GM21717 (cell line): Measurements from ENCODE around the gene RNU1-1.
"Not testable (repeated sequence)": the region's sequence is repeated elsewhere in the genome, so short reads cannot be mapped to it uniquely, and the experiment has no call there.

Source experiments
- ATAC-seq: cut with Tn5 transposase; IDR thresholded peaks from one replicate; pipeline ENCODE4 v1.9.1; 2021; ENCODE audit warnings: mild to moderate bottlenecking, moderate library complexity; ENCODE audit not compliant: unreplicated experiment

RNU1-1 gene

GRCh38 chr1:16525769-16526168 lies 11.7 kb upstream of the RNU1-1 start:
- ATAC-seq = not testable (repeated sequence)

DNA sequence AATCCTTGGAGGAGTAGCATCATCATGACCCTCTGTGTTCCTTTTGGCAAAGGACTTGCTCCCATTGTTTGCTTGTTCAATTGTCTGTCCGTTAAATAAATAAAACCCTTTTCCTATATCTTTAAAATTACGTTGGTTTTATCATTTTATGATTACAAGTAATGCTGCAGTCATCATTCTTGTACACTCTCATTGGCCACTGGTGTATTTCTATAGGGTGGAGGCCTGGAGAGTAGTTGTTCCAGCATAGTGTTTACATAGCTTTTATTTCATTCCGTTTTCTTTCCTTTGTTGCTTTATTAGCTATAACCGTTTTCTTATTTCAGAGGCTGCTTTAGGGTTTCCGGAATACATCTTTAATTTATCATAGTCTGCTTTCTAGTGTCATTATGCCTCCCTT lies 7.6 kb upstream of the RNU1-1 start:
- ATAC-seq = not testable (repeated sequence)

DNA sequence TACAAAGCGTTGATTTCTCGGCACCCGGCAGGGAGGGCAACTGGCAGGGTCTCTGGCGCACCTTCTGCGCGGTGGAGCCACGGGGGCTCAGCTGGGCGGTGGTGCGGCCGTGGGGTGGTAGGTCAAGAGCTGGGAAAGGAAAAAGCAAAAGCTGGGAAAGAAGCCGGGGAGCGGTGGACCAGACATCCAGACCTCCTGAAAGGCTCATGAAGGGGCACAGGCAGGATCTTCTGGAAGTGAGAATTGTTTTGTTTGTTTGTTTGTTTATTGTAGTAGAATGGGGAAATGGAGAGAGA lies 7.2 kb upstream of the RNU1-1 start:
- ATAC-seq = no peak

GRCh38 chr1:16520435-16521287 lies 6.6 kb upstream of the RNU1-1 start:
- not testable (repeated sequence) for ATAC-seq

DNA sequence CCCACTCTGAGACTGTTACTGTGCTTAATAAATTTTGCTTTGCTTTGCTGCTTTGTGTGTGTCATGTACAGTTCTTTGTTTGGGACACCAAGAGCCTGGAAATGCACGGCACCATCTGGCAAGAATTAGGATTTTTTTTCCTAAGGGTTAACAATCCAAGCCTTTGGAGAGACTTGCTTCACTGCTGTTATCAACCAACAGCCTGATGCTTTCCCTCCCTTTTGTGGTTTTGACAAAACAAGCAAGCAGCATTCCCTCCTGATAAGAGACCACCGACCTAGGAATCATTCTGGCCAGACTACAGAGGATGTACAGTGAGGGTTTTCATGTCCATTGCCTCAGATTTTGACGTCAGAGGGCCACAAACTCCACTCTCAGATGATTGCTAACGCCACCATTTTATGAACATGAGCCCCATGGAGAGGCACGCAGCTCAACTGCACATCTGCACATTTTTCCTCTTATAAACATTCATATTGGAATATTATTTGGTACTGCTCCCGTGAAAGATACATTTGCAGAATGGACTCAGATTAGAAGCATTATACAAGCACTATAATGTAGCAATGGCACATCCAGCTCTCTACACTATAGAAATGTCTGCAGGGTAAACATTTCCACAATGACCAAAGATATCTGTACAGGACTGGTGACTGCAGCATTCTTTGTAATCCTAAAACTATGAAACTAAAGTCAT lies 5.3 kb upstream of the RNU1-1 start:
- not testable (repeated sequence) for ATAC-seq

GRCh38 chr1:16518913-16519254 lies 4.8 kb upstream of the RNU1-1 start:
- not testable (repeated sequence) for ATAC-seq

DNA sequence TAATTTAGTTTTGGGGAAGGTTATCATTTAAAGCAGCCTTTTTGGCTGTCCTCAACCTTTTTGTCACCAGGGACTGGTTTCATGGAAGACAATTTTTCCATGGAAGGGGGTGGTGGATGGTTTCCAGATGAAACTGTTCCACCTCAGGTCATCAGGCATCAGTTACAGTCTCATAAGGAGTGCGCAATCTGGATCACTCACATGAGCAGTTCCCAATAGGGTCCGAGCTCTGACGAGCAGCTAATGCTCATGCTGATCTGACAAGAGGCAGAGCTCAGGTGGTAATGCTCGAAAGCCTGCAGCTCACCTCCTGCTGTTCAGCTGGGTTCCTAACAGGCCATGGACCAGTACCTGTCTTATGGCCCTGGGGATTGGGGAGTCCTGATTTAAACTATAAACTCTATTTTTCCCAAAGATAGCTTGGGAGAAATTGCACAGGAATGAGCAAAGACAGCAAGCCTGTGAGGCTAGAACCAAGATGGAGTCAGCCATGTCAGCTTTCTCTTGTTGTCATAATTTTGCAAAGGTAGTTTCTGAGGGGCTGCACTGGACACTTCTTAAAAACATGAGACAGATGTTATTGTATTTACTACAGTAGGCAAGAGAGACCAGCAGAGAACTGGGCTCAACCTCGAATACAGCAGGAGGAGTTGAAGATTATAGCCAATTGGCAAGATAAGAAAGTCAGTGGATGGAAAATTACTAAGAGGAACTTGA lies 2.8 kb upstream of the RNU1-1 start:
- ATAC-seq = not testable (repeated sequence)

- not testable (repeated sequence) for ATAC-seq
These were observed 526 bp downstream of the RNU1-1 start for GRCh38 chr1:16513412-16514106.

- ATAC-seq = not testable (repeated sequence)
These were observed 1.3 kb downstream of the RNU1-1 start for GRCh38 chr1:16512624-16513411.

GRCh38 chr1:16511926-16512325 lies 2.2 kb downstream of the RNU1-1 start:
- ATAC-seq = not testable (repeated sequence)

- not testable (repeated sequence) for ATAC-seq
These were observed 5.1 kb downstream of the RNU1-1 start for GRCh38 chr1:16508861-16509445.

- not testable (repeated sequence) for ATAC-seq
These were observed 7.5 kb downstream of the RNU1-1 start for GRCh38 chr1:16506364-16507136.

DNA sequence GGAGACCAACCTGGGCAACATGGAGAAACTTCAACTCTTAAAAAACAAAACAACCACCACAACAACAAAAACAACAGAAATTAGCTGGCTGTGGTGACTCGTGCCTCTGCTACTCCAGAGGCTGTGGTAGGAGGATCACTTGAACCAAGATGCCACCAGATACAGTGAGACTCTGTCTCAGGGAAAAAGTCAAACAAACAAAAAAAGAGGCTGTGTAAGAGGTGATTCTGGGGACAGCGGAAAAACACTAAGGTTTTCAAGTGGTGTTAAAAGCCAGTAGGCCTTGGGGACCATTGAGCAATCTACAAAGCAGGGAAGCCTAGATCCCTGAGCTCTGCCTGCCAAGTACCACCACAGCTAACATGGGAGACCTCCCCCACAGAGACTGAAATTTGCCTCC lies 8.2 kb downstream of the RNU1-1 start:
- not testable (repeated sequence) for ATAC-seq

DNA sequence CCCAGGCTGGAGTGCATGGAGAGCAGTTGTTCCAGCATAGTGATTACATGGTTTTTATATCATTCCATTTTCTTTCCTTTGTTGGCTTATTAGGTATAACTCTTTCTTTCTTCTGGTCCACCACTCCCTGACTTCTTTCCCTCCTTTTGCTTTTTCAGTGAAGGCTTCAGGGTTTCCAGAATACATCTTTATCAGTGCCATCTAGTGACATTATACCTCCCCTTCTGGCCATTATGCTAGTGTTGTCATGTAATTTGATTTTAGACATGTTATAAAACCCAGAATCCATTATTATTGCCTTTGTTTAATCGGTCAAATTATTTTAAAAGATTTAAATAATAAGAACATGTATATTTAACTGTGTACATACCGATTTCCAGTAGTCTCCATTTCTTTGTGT lies 10.6 kb downstream of the RNU1-1 start:
- no peak for ATAC-seq

DNA sequence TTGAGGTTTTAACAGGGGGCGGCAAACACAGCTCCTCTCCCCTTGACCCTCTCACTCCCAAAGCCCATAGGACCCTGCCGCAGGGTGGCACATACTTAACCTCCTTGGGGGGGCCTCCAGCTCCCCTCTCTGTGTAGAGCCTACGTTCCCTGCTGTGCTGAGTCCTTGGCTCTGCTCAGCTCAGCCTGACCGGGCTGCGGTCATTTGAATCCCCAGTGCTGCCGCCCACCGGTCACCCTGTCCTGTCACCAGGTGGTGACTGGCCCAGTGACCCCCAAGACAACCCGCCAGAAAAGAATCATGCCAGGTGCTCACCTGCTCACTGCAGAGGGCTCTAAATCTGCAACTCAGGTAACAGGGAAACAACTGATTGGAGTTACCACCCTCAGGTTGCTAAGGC lies 12.6 kb downstream of the RNU1-1 start:
- ATAC-seq = not testable (repeated sequence)

- not testable (repeated sequence) for ATAC-seq
These were observed 13.1 kb downstream of the RNU1-1 start for GRCh38 chr1:16500975-16501374.

DNA sequence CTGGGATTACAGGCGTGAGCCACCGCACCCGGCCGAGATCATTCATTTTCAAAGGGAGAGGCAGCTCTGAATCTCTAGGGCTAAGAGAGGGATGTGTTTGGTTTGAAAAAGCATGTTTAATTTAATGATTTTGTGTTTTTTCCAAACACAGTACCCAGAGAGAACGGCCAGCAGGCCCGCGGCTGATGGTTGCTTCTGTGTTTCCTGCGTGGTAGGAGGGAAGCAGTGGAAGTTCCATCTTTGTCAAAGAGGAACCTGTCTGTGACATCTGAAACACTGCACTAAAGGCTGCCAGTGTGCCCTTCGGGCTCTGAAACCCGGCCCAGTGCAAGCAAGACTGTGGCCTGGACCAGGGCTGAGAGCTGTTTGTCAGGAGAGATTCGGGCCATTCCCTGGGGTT lies 13.6 kb downstream of the RNU1-1 start:
- ATAC-seq = not testable (repeated sequence)

GRCh38 chr1:16498573-16499413 lies 15.3 kb downstream of the RNU1-1 start:
- ATAC-seq = peak; percentile 82
